ENCODE measurements around the gene MASP2. TPM values are rescaled to one million over a fixed set of nuclear protein-coding genes. Genes with fewer than 3 reads are reported as not detected.
"Not testable (repeated sequence)": the region's sequence is repeated elsewhere in the genome, so short reads cannot be mapped to it uniquely, and the experiment has no call there.

Gene MASP2
- not detected for total RNA-seq

DNA sequence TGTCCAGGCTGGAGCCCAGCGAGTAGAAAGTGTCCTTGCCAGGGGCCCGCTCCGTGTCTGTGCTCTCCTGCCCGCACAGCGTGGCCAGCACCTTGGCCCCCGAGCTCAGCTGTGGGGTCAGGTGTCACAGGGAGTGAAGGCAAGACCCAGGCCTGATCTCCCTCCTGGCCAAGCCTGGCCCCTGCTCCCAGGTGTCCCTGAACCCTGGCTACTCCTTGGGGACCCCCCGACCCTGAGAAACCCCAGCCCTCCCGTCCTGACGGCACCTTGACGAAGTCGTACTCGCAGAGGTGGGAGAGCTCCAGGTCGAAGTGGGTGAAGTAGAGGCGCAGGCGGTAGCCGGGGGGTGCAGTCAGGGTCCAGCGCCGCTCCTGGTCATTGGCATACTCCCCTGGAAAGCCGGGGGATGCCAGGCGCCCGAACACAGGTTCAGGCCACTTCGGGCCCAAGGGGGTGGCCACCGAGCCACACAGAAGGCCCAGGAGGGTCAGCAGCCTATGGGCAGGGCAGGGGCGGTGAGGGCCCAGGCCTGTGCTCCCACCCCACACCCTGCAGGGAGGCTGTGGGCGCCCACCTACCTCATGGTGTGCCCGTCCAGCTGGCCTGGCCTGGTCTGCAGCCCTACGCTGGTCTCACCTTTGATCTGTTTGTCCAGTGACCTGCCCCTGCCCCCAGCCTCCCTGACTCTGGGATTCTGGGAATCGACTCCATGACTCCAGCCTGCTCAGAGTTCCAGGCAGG, at the start of gene MASP2:
MASP2 (minus strand) TSS at position 615 of the 741 bp plus-strand sequence; CDS start at position 583, 32 bp downstream.
- no peaks in the 10 kb centered on the region for H3K9me3 Mint-ChIP-seq (ENCODE audit: low read depth)
- H3K36me3 Mint-ChIP-seq (ENCODE audit: low read depth), result no peaks in the 10 kb centered on the region
- POLR2A ChIA-PET, result no interaction called here
- H3K27me3 Mint-ChIP-seq, result no peaks in the 10 kb centered on the region
- H3K27ac Mint-ChIP-seq, result no peak within 1 kb of the TSS
- no peaks in the 10 kb centered on the region for H3K4me1 Mint-ChIP-seq
- ATAC-seq, result no peak
- CTCF ChIA-PET, result interaction anchor here (0.9 to 1.5 kb wide), 3 partner anchors 9 to 11 kb away, joined by 3 to 6 read pairs (median 4); no protein-coding TSS in a partner anchor
- no peak within 1 kb of the TSS for H3K4me3 Mint-ChIP-seq
- intact Hi-C loops (cut with DNase I, micrococcal nuclease), result no loop called here
- DNase-seq, result no peak

DNA sequence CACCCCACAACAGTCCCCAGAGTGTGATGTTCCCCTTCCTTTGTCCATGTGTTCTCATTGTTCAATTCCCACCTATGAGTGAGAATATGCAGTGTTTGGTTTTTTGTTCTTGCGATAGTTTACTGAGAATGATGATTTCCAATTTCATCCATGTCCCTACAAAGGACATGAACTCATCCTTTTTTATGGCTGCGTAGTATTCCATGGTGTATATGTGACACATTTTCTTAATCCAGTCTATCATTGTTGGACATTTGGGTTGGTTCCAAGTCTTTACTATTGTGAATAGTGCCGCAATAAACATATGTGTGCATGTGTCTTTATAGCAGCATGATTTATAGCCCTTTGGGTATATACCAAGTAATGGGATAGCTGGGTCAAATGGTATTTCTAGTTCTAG, 36.7 kb upstream of the MASP2 start:
- CTCF ChIA-PET; H3K27me3 Mint-ChIP-seq; POLR2A ChIA-PET; H3K27ac Mint-ChIP-seq; intact Hi-C loops (cut with DNase I, micrococcal nuclease); H3K9me3 Mint-ChIP-seq (ENCODE audit: low read depth); H3K4me3 Mint-ChIP-seq; H3K4me1 Mint-ChIP-seq; DNase-seq; ATAC-seq: not testable (repeated sequence)
- peaks cover 45% of the 10 kb centered on the region for H3K36me3 Mint-ChIP-seq (ENCODE audit: low read depth)

DNA sequence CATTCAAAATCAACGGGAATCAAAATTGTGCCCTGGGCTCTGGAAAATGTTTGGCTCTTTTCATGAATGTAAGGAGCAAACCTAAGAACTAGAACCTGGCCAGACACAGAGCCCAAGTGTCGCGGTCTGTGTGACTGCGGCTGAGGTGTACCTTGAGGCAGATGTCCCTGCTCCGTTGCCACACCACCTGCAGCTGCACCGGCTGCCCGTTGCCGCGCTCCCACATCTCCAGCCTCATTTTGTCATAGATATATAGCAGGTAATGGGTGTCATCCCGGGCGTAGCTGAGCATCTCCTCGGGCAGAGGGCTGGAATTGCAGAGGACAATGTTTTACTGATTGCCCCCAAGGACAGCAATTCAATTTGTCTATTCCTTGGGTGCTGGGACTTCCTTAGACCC, 33.9 kb upstream of the MASP2 start:
- H3K36me3 Mint-ChIP-seq (ENCODE audit: low read depth), result peaks cover 41% of the 10 kb centered on the region
- H3K4me1 Mint-ChIP-seq, result no peaks in the 10 kb centered on the region
- ChIA-PET POLR2A (no interaction called here), CTCF (interaction anchor here (1.1 to 2.6 kb wide), 4 partner anchors 11 to 44 kb away, joined by 3 to 9 read pairs (median 6); no protein-coding TSS in a partner anchor)
- DNase-seq (no peak), ATAC-seq (no peak)
- H3K9me3 Mint-ChIP-seq (ENCODE audit: low read depth), result no peaks in the 10 kb centered on the region
- no peak overlapping the region for H3K27ac Mint-ChIP-seq
- intact Hi-C loops (cut with DNase I, micrococcal nuclease), result no loop called here
- no peak overlapping the region for H3K4me3 Mint-ChIP-seq
- H3K27me3 Mint-ChIP-seq, result no peaks in the 10 kb centered on the region

DNA sequence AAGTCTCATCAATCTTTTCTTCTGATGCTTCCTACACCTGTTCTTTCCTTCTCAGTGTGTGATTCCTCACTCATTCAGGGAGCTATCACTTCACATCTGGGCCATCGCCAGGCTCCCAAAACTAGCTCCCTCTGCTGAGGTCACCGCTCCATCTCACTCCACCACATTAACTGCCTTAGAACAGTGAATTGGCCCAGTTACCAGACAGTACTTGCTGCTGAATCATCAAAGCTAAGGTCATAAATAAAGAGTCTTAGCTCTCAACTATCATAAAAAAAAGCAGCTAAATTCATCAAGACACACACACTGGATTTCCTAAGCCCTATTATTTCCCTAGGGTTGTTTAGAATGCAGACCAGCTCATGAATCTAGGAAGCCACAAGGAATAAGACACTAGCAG, 31.6 kb upstream of the MASP2 start:
- no peak for ATAC-seq
- Mint-ChIP-seq H3K36me3 (ENCODE audit: low read depth) (peaks cover 38% of the 10 kb centered on the region), H3K9me3 (ENCODE audit: low read depth) (no peaks in the 10 kb centered on the region), H3K27me3 (no peaks in the 10 kb centered on the region), H3K4me1 (peaks cover 3% of the 10 kb centered on the region), H3K27ac (peak overlapping the region; percentile 2), H3K4me3 (no peak overlapping the region)
- ChIA-PET CTCF (interaction anchor here (1.0 to 2.6 kb wide), 2 partner anchors 9 to 41 kb away, joined by 6 to 8 read pairs; no protein-coding TSS in a partner anchor), POLR2A (interaction anchor here (0.5 kb wide), 1 partner anchor 129 kb away, joined by 4 read pairs; no protein-coding TSS in a partner anchor)
- intact Hi-C loops (cut with DNase I, micrococcal nuclease), result no loop called here
- no peak for DNase-seq

DNA sequence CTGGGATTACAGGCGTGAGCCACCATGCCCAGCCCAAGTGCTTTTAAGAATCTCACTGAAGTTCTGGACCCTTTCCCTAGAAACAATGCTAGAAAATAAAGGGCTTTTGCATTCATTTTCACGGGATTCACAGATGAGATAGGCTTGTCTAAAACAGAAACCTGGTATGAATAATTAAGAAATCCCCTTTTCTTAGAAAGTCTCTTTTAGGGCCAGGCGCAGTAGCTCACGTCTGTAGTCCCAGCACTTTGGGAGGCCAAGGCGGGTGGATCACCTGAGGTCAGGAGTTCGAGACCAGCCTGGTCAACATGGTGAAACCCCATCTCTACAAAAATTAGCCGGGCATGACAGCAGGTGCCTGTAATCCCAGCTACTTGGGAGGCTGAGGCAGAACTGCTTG, 26.4 kb upstream of the MASP2 start:
- H3K27ac Mint-ChIP-seq; POLR2A ChIA-PET; H3K9me3 Mint-ChIP-seq (ENCODE audit: low read depth): not testable (repeated sequence)

DNA sequence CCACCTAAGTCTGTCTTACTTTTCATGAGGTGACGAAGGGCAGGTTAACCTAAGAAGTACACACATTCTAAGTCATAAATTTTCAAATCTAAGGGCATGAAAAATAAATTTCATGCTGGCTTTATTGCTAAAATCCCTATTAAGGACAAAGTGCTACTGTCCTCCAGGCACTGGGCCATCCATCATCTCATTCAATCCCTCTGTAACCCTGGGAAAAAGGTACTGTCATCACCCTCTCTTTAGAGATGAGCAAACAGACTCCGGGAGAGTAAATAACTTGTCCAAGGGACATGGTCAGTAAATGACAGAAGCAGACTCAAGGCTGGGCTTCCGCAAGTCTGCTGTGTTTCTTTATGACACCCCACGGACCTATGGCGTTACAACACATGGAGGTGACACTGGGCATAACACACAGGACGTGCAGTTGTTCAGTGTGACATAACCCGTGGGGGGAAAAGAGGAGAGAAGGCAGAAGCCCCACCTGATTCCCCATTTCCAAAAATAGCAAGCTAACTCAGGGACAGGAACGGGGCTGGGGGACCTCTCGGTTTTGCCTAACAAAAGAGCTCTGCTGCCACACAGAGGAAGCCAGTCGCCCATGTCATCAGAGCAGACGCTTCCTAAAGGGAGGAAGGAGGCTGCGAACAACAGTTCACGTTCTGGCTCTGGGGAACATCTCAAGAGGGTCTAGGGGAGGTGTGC, 25.3 kb upstream of the MASP2 start:
- intact Hi-C loops (cut with DNase I, micrococcal nuclease), result no loop called here
- CTCF ChIA-PET, result interaction anchor here (1.1 to 1.5 kb wide), 4 partner anchors 13 to 35 kb away, joined by 3 to 8 read pairs (median 4); partner anchors contain the start of gene SRM

More for the DNA sequence above, 26.4 kb upstream of the MASP2 start:
- ATAC-seq, result peak; percentile 70
- not testable (repeated sequence) for DNase-seq, H3K27me3 Mint-ChIP-seq, H3K4me3 Mint-ChIP-seq, H3K4me1 Mint-ChIP-seq
- peaks cover 61% of the 10 kb centered on the region for H3K36me3 Mint-ChIP-seq (ENCODE audit: low read depth)
- intact Hi-C loops (cut with DNase I, micrococcal nuclease), result loop anchor here in 1 of 2 experiments (1.0 kb wide), 1 partner anchor 13 kb away; the partner anchor contains the start of gene SRM
- CTCF ChIA-PET, result interaction anchor here (1.2 to 1.3 kb wide), 2 partner anchors 35 to 36 kb away, joined by 3 to 8 read pairs; no protein-coding TSS in a partner anchor

DNA sequence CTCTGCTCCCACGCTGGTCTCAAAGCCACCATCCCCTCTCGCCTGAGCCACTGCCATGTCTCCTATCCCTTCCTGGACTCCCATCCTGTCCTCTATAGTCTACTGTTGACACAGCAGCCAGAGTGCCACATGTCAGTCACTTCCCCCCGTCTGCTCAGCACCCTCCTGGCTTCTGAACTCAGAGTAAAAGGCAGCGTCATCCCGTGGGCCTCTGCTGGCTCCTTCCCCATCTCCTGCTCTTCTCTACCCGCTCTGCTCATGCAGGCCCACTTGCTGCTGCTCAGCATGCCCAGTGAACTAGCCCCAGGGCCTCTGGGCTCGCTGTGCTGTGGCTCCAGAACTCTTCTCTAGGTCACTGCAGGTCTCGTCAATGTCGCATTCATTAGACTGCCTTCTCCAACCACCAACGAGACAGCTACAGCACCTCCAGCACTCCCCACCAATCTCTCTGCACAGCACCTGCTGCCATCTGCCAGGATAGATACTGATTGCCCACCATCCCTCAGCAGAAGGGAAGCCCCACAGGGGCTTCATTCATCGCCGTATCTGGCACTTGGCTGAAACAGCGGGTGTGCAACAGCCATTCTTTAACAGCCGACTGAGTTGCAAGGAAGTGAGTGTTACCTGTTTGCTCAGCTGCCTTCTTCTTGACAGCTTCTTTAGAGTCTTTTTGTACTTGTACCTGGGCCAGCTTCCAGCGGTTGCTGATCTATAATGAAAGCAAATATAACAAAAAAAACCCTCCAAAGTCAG, 24.6 kb upstream of the MASP2 start:
- no peak for ATAC-seq
- peaks cover 9% of the 10 kb centered on the region for H3K4me1 Mint-ChIP-seq
- no peaks in the 10 kb centered on the region for H3K27me3 Mint-ChIP-seq
- peaks cover 62% of the 10 kb centered on the region for H3K36me3 Mint-ChIP-seq (ENCODE audit: low read depth)
- CTCF ChIA-PET, result interaction anchor here (1.1 to 2.8 kb wide), 3 partner anchors 12 to 34 kb away, joined by 3 to 14 read pairs (median 6); partner anchors contain the start of gene SRM
- no peak for DNase-seq
- peak overlapping the region; percentile 1 for H3K27ac Mint-ChIP-seq
- no peak overlapping the region for H3K4me3 Mint-ChIP-seq
- intact Hi-C loops (cut with DNase I, micrococcal nuclease), result no loop called here
- H3K9me3 Mint-ChIP-seq (ENCODE audit: low read depth), result no peaks in the 10 kb centered on the region
- POLR2A ChIA-PET, result interaction anchor here (1.2 kb wide), 1 partner anchor 12 kb away, joined by 3 read pairs; the partner anchor contains the start of gene SRM

More for the DNA sequence above, 25.3 kb upstream of the MASP2 start:
- Mint-ChIP-seq H3K4me3 (no peak overlapping the region), H3K9me3 (ENCODE audit: low read depth) (no peaks in the 10 kb centered on the region), H3K36me3 (ENCODE audit: low read depth) (peaks cover 63% of the 10 kb centered on the region), H3K4me1 (peaks cover 9% of the 10 kb centered on the region), H3K27ac (no peak overlapping the region), H3K27me3 (no peaks in the 10 kb centered on the region)
- no peak for ATAC-seq
- no peak for DNase-seq
- POLR2A ChIA-PET, result interaction anchor here (1.2 kb wide), 1 partner anchor 13 kb away, joined by 3 read pairs; the partner anchor contains the start of gene SRM

DNA sequence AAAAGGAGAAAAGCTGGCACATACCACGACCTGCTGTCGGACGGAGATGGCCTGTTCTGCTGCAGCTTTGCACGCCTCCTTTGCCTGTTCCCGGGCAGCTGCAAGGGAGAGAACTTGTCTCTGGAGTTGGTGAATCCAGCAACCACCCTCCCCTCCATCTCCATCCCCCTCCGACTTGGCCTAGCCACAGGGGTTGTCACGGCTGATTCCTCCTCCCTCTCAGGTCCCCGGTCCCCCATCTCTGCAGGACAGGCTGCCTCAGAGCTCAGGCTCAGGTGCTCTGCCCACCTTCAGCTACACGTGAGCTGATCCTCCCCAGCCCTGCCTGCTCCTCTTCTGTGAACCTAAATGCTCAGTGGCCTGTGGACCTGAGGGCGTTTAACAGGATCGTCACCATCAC, 23.8 kb upstream of the MASP2 start:
- H3K27me3 Mint-ChIP-seq, result no peaks in the 10 kb centered on the region
- POLR2A ChIA-PET, result interaction anchor here (1.2 kb wide), 1 partner anchor 11 kb away, joined by 3 read pairs; the partner anchor contains the start of gene SRM
- H3K4me3 Mint-ChIP-seq, result no peak overlapping the region
- peaks cover 63% of the 10 kb centered on the region for H3K36me3 Mint-ChIP-seq (ENCODE audit: low read depth)
- H3K4me1 Mint-ChIP-seq, result peaks cover 9% of the 10 kb centered on the region
- ATAC-seq (no peak), DNase-seq (no peak)
- CTCF ChIA-PET, result interaction anchor here (0.8 to 2.8 kb wide), 5 partner anchors 9 to 138 kb away, joined by 3 to 14 read pairs (median 6); no protein-coding TSS in a partner anchor
- intact Hi-C loops (cut with DNase I, micrococcal nuclease), result no loop called here
- H3K27ac Mint-ChIP-seq, result peak overlapping the region; percentile 1
- no peaks in the 10 kb centered on the region for H3K9me3 Mint-ChIP-seq (ENCODE audit: low read depth)

DNA sequence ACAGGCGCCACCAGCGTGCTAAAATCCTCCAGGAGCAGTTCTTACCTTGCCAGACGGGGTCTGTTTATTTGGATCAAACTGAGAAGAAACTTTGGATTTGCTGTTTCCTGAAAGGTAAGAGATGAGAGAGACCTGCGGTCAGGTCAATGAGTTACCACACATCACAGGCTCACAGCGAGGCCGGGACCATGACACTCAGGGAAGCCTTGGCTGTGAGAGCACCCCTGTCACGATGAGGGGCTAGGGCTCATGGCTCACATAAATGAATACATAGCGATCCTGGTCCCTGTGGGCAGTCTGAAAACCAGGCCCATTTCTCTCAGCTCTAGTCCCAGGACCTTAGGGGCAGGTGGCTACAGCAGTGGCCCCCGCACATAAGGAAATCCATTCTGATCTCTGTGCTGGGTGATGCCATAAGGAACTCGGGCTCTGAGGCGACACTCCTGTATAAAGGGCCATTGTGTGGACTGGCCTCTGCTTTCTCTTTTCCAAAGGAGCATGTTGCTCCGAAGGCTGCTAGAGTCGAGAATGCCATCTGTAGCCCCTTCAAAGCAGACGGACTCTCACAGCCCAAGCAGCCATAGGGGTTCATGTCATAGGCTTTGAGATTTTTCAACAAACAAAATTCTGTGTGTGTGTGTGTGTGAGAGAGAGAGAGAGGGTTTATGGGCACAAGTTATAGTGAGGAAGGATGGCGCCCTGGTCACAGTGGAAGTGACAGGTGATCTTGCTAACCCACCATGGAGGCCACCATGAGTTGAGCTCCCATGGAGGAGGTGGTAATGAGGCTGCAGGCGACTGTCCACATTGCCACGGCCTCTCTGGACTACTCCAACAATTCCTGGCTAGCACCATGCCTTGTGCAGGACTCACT, 21.8 kb upstream of the MASP2 start:
- CTCF ChIA-PET, result interaction anchor here (0.6 to 2.8 kb wide), 5 partner anchors 11 to 596 kb away, joined by 3 to 14 read pairs (median 8); no protein-coding TSS in a partner anchor
- peaks cover 7% of the 10 kb centered on the region for H3K4me1 Mint-ChIP-seq
- intact Hi-C loops (cut with DNase I, micrococcal nuclease), result no loop called here
- H3K36me3 Mint-ChIP-seq (ENCODE audit: low read depth), result peaks cover 69% of the 10 kb centered on the region
- ATAC-seq (no peak), DNase-seq (no peak)
- no peak overlapping the region for H3K4me3 Mint-ChIP-seq
- no peaks in the 10 kb centered on the region for H3K9me3 Mint-ChIP-seq (ENCODE audit: low read depth)
- H3K27me3 Mint-ChIP-seq, result no peaks in the 10 kb centered on the region
- H3K27ac Mint-ChIP-seq, result peak overlapping the region; percentile 38
- POLR2A ChIA-PET, result no interaction called here

All from activated CD4-positive, alpha-beta T cell treated with anti-CD3 and anti-CD28 coated beads for 36 hours (primary cell).